Measurements from ENCODE around the gene CACNA2D2. TPM values are rescaled to one million over a fixed set of nuclear protein-coding genes. Genes with fewer than 3 reads are reported as not detected.

The CACNA2D2 gene
- total and polyA plus RNA-seq, 2 donors (not counting 1 experiment from before 2014, with no cell fraction given) = 0.06 TPM; not detected in 1

- Histone ChIP-seq H3K79me2 (ENCODE audit: control insufficient read depth, insufficient read depth, low read length) (no peaks in the 10 kb centered on the region), H3K9ac (ENCODE audit: insufficient read depth, low read length) (no peak overlapping the region), H3K27me3 (ENCODE audit: control insufficient read depth, insufficient read depth, low read length) (no peaks in the 10 kb centered on the region), H4K20me1 (ENCODE audit: control insufficient read depth, extremely low read depth, insufficient read depth, low read length) (no peaks in the 10 kb centered on the region), H2AFZ (ENCODE audit: low read length) (no peak overlapping the region), H3K4me2 (ENCODE audit: extremely low read depth, insufficient read depth, low read length) (no peak overlapping the region), H3K36me3 (ENCODE audit: control insufficient read depth, insufficient read depth, low read length) (no peaks in the 10 kb centered on the region), H3K9me3 (ENCODE audit: control insufficient read depth, insufficient read depth, low read depth, low read length) (no peaks in the 10 kb centered on the region), H3K4me1 (ENCODE audit: control insufficient read depth, extremely low read depth, insufficient read depth, low read length) (no peaks in the 10 kb centered on the region), H3K27ac (ENCODE audit: insufficient read depth, low read length) (no peak overlapping the region), H3K4me3 (replicated peaks in 1 of 4; ENCODE audit: control extremely low read depth in 1 of 4, insufficient read depth in 1 of 4, low read depth in 3 of 4, low read length in 4 of 4) (no peak overlapping the region)
- no peak for DNase-seq (ENCODE audit: low read depth in 2 of 2)
- TF ChIP-seq, protein P1, sequence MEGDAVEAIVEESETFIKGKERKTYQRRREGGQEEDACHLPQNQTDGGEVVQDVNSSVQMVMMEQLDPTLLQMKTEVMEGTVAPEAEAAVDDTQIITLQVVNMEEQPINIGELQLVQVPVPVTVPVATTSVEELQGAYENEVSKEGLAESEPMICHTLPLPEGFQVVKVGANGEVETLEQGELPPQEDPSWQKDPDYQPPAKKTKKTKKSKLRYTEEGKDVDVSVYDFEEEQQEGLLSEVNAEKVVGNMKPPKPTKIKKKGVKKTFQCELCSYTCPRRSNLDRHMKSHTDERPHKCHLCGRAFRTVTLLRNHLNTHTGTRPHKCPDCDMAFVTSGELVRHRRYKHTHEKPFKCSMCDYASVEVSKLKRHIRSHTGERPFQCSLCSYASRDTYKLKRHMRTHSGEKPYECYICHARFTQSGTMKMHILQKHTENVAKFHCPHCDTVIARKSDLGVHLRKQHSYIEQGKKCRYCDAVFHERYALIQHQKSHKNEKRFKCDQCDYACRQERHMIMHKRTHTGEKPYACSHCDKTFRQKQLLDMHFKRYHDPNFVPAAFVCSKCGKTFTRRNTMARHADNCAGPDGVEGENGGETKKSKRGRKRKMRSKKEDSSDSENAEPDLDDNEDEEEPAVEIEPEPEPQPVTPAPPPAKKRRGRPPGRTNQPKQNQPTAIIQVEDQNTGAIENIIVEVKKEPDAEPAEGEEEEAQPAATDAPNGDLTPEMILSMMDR (conservative IDR thresholded peaks at IDR 0.05 in 1 of 2, IDR thresholded peaks at IDR 0.05 in 1 of 2; ENCODE audit: low read depth in 1 of 2, low read length in 2 of 2) = no peak
- no peak for TF ChIP-seq EZH2 (IDR thresholded peaks at IDR 0.05; ENCODE audit: low read length, missing control alignments)
Measured at GRCh38 chr3:50416736-50417636, 86.4 kb downstream of the CACNA2D2 start.

- Histone ChIP-seq H4K20me1 (ENCODE audit: control insufficient read depth, extremely low read depth, insufficient read depth, low read length) (no peaks in the 10 kb centered on the region), H3K79me2 (ENCODE audit: control insufficient read depth, insufficient read depth, low read length) (no peaks in the 10 kb centered on the region), H3K4me3 (replicated peaks in 1 of 4; ENCODE audit: control extremely low read depth in 1 of 4, insufficient read depth in 1 of 4, low read depth in 3 of 4, low read length in 4 of 4) (no peak overlapping the region), H3K27ac (ENCODE audit: insufficient read depth, low read length) (no peak overlapping the region), H3K4me2 (ENCODE audit: extremely low read depth, insufficient read depth, low read length) (no peak overlapping the region), H3K9me3 (ENCODE audit: control insufficient read depth, insufficient read depth, low read depth, low read length) (no peaks in the 10 kb centered on the region), H2AFZ (ENCODE audit: low read length) (no peak overlapping the region), H3K27me3 (ENCODE audit: control insufficient read depth, insufficient read depth, low read length) (no peaks in the 10 kb centered on the region), H3K4me1 (ENCODE audit: control insufficient read depth, extremely low read depth, insufficient read depth, low read length) (no peaks in the 10 kb centered on the region), H3K36me3 (ENCODE audit: control insufficient read depth, insufficient read depth, low read length) (no peaks in the 10 kb centered on the region), H3K9ac (ENCODE audit: insufficient read depth, low read length) (no peak overlapping the region)
- DNase-seq (ENCODE audit: low read depth in 2 of 2) = no peak
- TF ChIP-seq, protein P1 (conservative IDR thresholded peaks at IDR 0.05 in 1 of 2, IDR thresholded peaks at IDR 0.05 in 1 of 2; ENCODE audit: low read depth in 1 of 2, low read length in 2 of 2) = no peak
- no peak for TF ChIP-seq EZH2 (IDR thresholded peaks at IDR 0.05; ENCODE audit: low read length, missing control alignments)
Measured at GRCh38 chr3:50415816-50416215, 87.6 kb downstream of the CACNA2D2 start.

- H3K27me3 ChIP-seq (ENCODE audit: control insufficient read depth, insufficient read depth, low read length) = no peaks in the 10 kb centered on the region
- H4K20me1 ChIP-seq (ENCODE audit: control insufficient read depth, extremely low read depth, insufficient read depth, low read length) = no peaks in the 10 kb centered on the region
- H3K36me3 ChIP-seq (ENCODE audit: control insufficient read depth, insufficient read depth, low read length) = no peaks in the 10 kb centered on the region
- TF ChIP-seq, protein P1 (conservative IDR thresholded peaks at IDR 0.05 in 1 of 2, IDR thresholded peaks at IDR 0.05 in 1 of 2; ENCODE audit: low read depth in 1 of 2, low read length in 2 of 2) = no peak
- TF ChIP-seq EZH2 (IDR thresholded peaks at IDR 0.05; ENCODE audit: low read length, missing control alignments) = no peak
- no peak overlapping the region for H3K27ac ChIP-seq (ENCODE audit: insufficient read depth, low read length)
- no peaks in the 10 kb centered on the region for H3K4me1 ChIP-seq (ENCODE audit: control insufficient read depth, extremely low read depth, insufficient read depth, low read length)
- no peak for DNase-seq (ENCODE audit: low read depth in 2 of 2)
- no peaks in the 10 kb centered on the region for H3K79me2 ChIP-seq (ENCODE audit: control insufficient read depth, insufficient read depth, low read length)
- H3K9ac ChIP-seq (ENCODE audit: insufficient read depth, low read length) = no peak overlapping the region
- no peak overlapping the region for H3K4me2 ChIP-seq (ENCODE audit: extremely low read depth, insufficient read depth, low read length)
- no peak overlapping the region for H2AFZ ChIP-seq (ENCODE audit: low read length)
- H3K9me3 ChIP-seq (ENCODE audit: control insufficient read depth, insufficient read depth, low read depth, low read length) = no peaks in the 10 kb centered on the region
- no peak overlapping the region for H3K4me3 ChIP-seq (replicated peaks in 1 of 4; ENCODE audit: control extremely low read depth in 1 of 4, insufficient read depth in 1 of 4, low read depth in 3 of 4, low read length in 4 of 4)
Measured at GRCh38 chr3:50415061-50415460, 88.4 kb downstream of the CACNA2D2 start.

Measured in fibroblast of lung (primary cell).